Endothelial cell of umbilical vein (primary cell): ENCODE measurements around the gene C1orf159. TPM values are rescaled to one million over a fixed set of nuclear protein-coding genes. Genes with fewer than 3 reads are reported as not detected.
A peak's percentile ranks its signal among the peaks of the same experiment; 100 is the strongest.

Experiments used
- BruUV-seq: library from RNA; stranded (reverse); fragments of 400-500 nt; replicated peaks from 2 replicates; lab custom pipeline; 2021; lab: Mats Ljungman, UMichigan
- CTCF ChIA-PET: fragments of 300-600, 350-600 bp; sonication (Branson Sonifier 250); formaldehyde crosslinking; loops from one replicate; lab custom pipeline; 2021; ENCODE audit warnings: antibody characterized with exemption, inconsistent platforms; lab: Charles Lee
- POLR2A ChIA-PET: fragments of 300-600, 350-600 bp; sonication (Branson Sonifier 250); formaldehyde crosslinking; loops from one replicate; lab custom pipeline; 2021; ENCODE audit warnings: antibody characterized with exemption, inconsistent platforms; lab: Charles Lee
- DNase-seq: peaks from one replicate; pipeline ENCODE4 v3.0.0-alpha.2; 2011; ENCODE audit warnings: low read depth, low spot score
- FAIRE-seq: peaks from 2 replicates; lab custom pipeline; 2011; peaks lifted over from hg19 to GRCh38; lab: Jason Lieb, UNC
- H2AFZ ChIP-seq: 2 replicates; pipeline ENCODE4 v1.6.0; 2012; ENCODE audit warnings: low read depth, low read length, control low read depth, inconsistent platforms
- H3K27ac ChIP-seq: 2 replicates; pipeline ENCODE4 v1.5.1; 2011; ENCODE audit warnings: low read depth, mild to moderate bottlenecking, control low read depth, low read length, moderate library complexity; ENCODE audit not compliant: insufficient read depth
- H3K27me3 ChIP-seq, 2 experiments: 2 replicates each; pipeline versions ENCODE4 v1.6.0 to v1.6.1; 2011; ENCODE audit warnings: low read length in 2 of 2, mixed read lengths in 1 of 2; ENCODE audit not compliant: control insufficient read depth in 2 of 2, insufficient read depth in 2 of 2
- H3K36me3 ChIP-seq, 2 experiments: 2 replicates in 1 of 2; 3 replicates in 1 of 2; pipeline ENCODE4 v1.5.1; 2011; ENCODE audit warnings: low read length in 2 of 2, mild to moderate bottlenecking in 1 of 2, moderate library complexity in 1 of 2; ENCODE audit not compliant: control insufficient read depth in 2 of 2, insufficient read depth in 2 of 2; ENCODE audit errors: extremely low read depth in 1 of 2
- H3K4me1 ChIP-seq: 3 replicates; pipeline ENCODE4 v1.5.1; 2011; ENCODE audit warnings: mild to moderate bottlenecking, low read length; ENCODE audit not compliant: control insufficient read depth, insufficient read depth; ENCODE audit errors: extremely low read depth
- H3K4me2 ChIP-seq: 2 replicates; pipeline ENCODE4 v1.6.1; 2011; ENCODE audit warnings: low read length, control low read depth, mixed read lengths; ENCODE audit not compliant: insufficient read depth
- H3K4me3 ChIP-seq, 3 experiments: fragments of 200-600 bp in 1 of 3; sonication (generic), shearing (Covaris generic) in 1 of 3; replicated peaks in 1 of 3; 2 replicates each; pipeline ENCODE4 v1.5.1; 2011 to 2016; ENCODE audit warnings: control low read depth in 3 of 3, low read length in 3 of 3, mild to moderate bottlenecking in 2 of 3, inconsistent platforms in 1 of 3, low read depth in 1 of 3, moderate library complexity in 1 of 3; ENCODE audit not compliant: insufficient read depth in 1 of 3
- H3K79me2 ChIP-seq: 2 replicates; pipeline ENCODE4 v1.6.0; 2012; ENCODE audit warnings: low read length, inconsistent platforms; ENCODE audit not compliant: control insufficient read depth, insufficient read depth
- H3K9ac ChIP-seq: replicated peaks from 2 replicates; pipeline ENCODE3; 2011; ENCODE audit warnings: low read length, control low read depth; ENCODE audit not compliant: insufficient read depth; ENCODE audit errors: extremely low read depth
- H3K9me1 ChIP-seq: replicated peaks from 3 replicates; pipeline ENCODE4 v1.6.0; 2011; ENCODE audit warnings: mild to moderate bottlenecking, low read length; ENCODE audit not compliant: control insufficient read depth, insufficient read depth; ENCODE audit errors: extremely low read depth
- H3K9me3 ChIP-seq: replicated peaks from 2 replicates; pipeline ENCODE4 v1.5.1; 2012; ENCODE audit warnings: low read length, inconsistent platforms; ENCODE audit not compliant: control insufficient read depth, insufficient read depth
- H4K20me1 ChIP-seq: replicated peaks from 2 replicates; pipeline ENCODE3; 2011; ENCODE audit warnings: mild to moderate bottlenecking, low read length; ENCODE audit not compliant: control insufficient read depth, insufficient read depth; ENCODE audit errors: extremely low read depth
- CTCF ChIP-seq, 2 donors: IDR thresholded peaks; 1 replicate in 1 of 2; 2 replicates in 1 of 2; pipeline ENCODE4 v1.5.1; 2011; ENCODE audit warnings: low read length in 2 of 2, mild to moderate bottlenecking in 2 of 2, moderate library complexity in 2 of 2, control low read depth in 1 of 2, inconsistent platforms in 1 of 2, low read depth in 1 of 2; ENCODE audit not compliant: insufficient read depth in 1 of 2; ENCODE audit errors: extremely low read depth in 1 of 2
- FOS ChIP-seq: IDR thresholded peaks from 2 replicates; pipeline ENCODE4 v1.6.1; 2011; ENCODE audit warnings: mild to moderate bottlenecking, low read length, moderate library complexity, borderline replicate concordance; ENCODE audit not compliant: insufficient read depth
- GATA2 ChIP-seq: IDR thresholded peaks from 2 replicates; pipeline ENCODE4 v1.7.0; 2011; ENCODE audit warnings: low read depth, mild to moderate bottlenecking, moderate library complexity, mixed read lengths, low read length; ENCODE audit not compliant: insufficient read length, insufficient read depth
- JUN ChIP-seq: IDR thresholded peaks from 2 replicates; pipeline ENCODE4 v1.6.1; 2011; ENCODE audit warnings: borderline replicate concordance, low read depth; ENCODE audit not compliant: insufficient read length, insufficient read depth
- POLR2A ChIP-seq: IDR thresholded peaks from 2 replicates; pipeline ENCODE4 v1.6.1; 2012; ENCODE audit warnings: low read depth, mild to moderate bottlenecking, control low read depth, low read length
- dilution Hi-C: fragments of 300-500 bp; cut with MboI; formaldehyde crosslinking; loops from one replicate; pipeline ENCODE4 v1.15.0; 2019; ENCODE audit warnings: low sequenced_read_pairs; ENCODE audit not compliant: extremely low pct_ligation_motif_present
- intact Hi-C: fragments of 100-400 bp; cut with micrococcal nuclease; formaldehyde crosslinking; loops from one replicate; pipeline ENCODE4 v1.10.0; 2022
- polyA plus RNA-seq, 4 experiments: library from polyadenylated mRNA; depleted of rRNA in 3 of 4; stranded (reverse) in 3 of 4; unstranded in 1 of 4; fragments of >200 nt; gene quantifications; 2 replicates each; pipeline versions ENCODE4 v1.2.1 to v1.2.3, GENCODE V29; 2011 to 2012; ENCODE audit warnings: missing spikeins in 1 of 4
- total RNA-seq: library from RNA; stranded (reverse); gene quantifications from 2 replicates; pipeline ENCODE4 v1.2.3, GENCODE V29; 2021

C1orf159 gene
- total and polyA plus RNA-seq, 2 donors (not counting 3 experiments of a cell fraction or from before 2014, with no cell fraction given): 16.1 to 20.1 TPM

GRCh38 chr1:1063945-1064831 is 51.7 kb downstream of the C1orf159 start:
- CTCF ChIA-PET: interaction anchor here (0.6 to 2.9 kb wide), 17 partner anchors 20 to 152 kb away, joined by 3 to 53 read pairs (median 4); partner anchors contain the start of genes AGRN, NOC2L and PERM1
- intact Hi-C loops: loop anchor here (1.0 to 5.0 kb wide), 3 partner anchors 45 to 64 kb away; partner anchors contain the start of genes C1orf159 and HES4
- Histone ChIP-seq H3K36me3 (no peaks in the 10 kb centered on the region), H3K4me3 (no peak overlapping the region), H3K9me3 (no peaks in the 10 kb centered on the region), H3K27ac (no peak overlapping the region), H3K4me2 (no peak overlapping the region), H3K9me1 (no peaks in the 10 kb centered on the region), H3K27me3 (peaks cover 0 to 8% of the 10 kb centered on the region in 2 experiments), H3K79me2 (no peaks in the 10 kb centered on the region), H4K20me1 (no peaks in the 10 kb centered on the region), H3K4me1 (peaks cover 12% of the 10 kb centered on the region), H3K9ac (no peak overlapping the region), H2AFZ (no peak overlapping the region)
- dilution Hi-C loops: no loop called here
- BruUV-seq: no TSS peak
- FAIRE-seq: peak; percentile 85
- POLR2A ChIA-PET: no interaction called here
- TF ChIP-seq JUN (peak; percentile 66), CTCF (IDR thresholded peaks at IDR 0.05; ENCODE audit: extremely low read depth in 1 of 2, insufficient read depth in 1 of 2, low read depth in 1 of 2, low read length in 2 of 2) (peak; percentile 85 to 90), GATA2 (no peak), FOS (peak; percentile 91), POLR2A (no peak)
- DNase-seq: peak; percentile 82
